HG03060 (cell line): ENCODE results near the gene TULP3.

Experiments
- ATAC-seq: cut with Tn5 transposase; IDR thresholded peaks from one replicate; pipeline ENCODE4 v1.9.1; 2021; ENCODE audit warnings: low read depth, moderate number of reproducible peaks; ENCODE audit not compliant: unreplicated experiment

TULP3 gene

GRCh38 chr12:2925322-2925995, 34.8 kb downstream of the TULP3 start:
- ATAC-seq, result no peak

- ATAC-seq, result no peak
Measured at GRCh38 chr12:2930865-2931264, 40.2 kb downstream of the TULP3 start.

GRCh38 chr12:2933586-2933985, 42.9 kb downstream of the TULP3 start:
- no peak for ATAC-seq

GRCh38 chr12:2934371-2934770, 43.7 kb downstream of the TULP3 start:
- ATAC-seq, result no peak

- ATAC-seq, result no peak
Measured at GRCh38 chr12:2936301-2936700, 45.6 kb downstream of the TULP3 start.

GRCh38 chr12:2937500-2937899, 46.8 kb downstream of the TULP3 start:
- no peak for ATAC-seq

GRCh38 chr12:2939191-2939590, 48.5 kb downstream of the TULP3 start:
- ATAC-seq, result no peak

GRCh38 chr12:2940564-2940963, 49.9 kb downstream of the TULP3 start:
- ATAC-seq, result no peak

- ATAC-seq, result no peak
Measured at GRCh38 chr12:2941524-2941923, 50.8 kb downstream of the TULP3 start.

- ATAC-seq, result no peak
Measured at GRCh38 chr12:2944401-2945047, 53.8 kb downstream of the TULP3 start.

- no peak for ATAC-seq
Measured at GRCh38 chr12:2949411-2949810, 58.7 kb downstream of the TULP3 start.

GRCh38 chr12:2955888-2956287, 65.2 kb downstream of the TULP3 start:
- ATAC-seq, result no peak

GRCh38 chr12:2957816-2958431, 67.2 kb downstream of the TULP3 start:
- ATAC-seq, result no peak

GRCh38 chr12:2958432-2959191, 67.9 kb downstream of the TULP3 start:
- ATAC-seq, result no peak

GRCh38 chr12:2959192-2959504, 68.5 kb downstream of the TULP3 start, which contains the start of gene TEAD4:
Gene TEAD4 (plus strand): TSS chr12:2959397.
- ATAC-seq, result no peak

- ATAC-seq, result no peak
Measured at GRCh38 chr12:2959505-2960389, 69.1 kb downstream of the TULP3 start.

GRCh38 chr12:2960390-2960956, 69.8 kb downstream of the TULP3 start:
- ATAC-seq, result no peak

GRCh38 chr12:2960996-2961616, 70.4 kb downstream of the TULP3 start:
- no peak for ATAC-seq

GRCh38 chr12:2961705-2962104, 71.0 kb downstream of the TULP3 start:
- ATAC-seq, result no peak
